ENCODE measurements around the gene MACO1. TPM values are rescaled to one million over a fixed set of nuclear protein-coding genes. Genes with fewer than 3 reads are reported as not detected.

Gene MACO1
- total RNA-seq, 1 donor from 2014 or later = 18.1 TPM

- intact Hi-C loops (cut with micrococcal nuclease) = loop anchor here (2.0 kb wide), 1 partner anchor 118 kb away; no protein-coding TSS in a partner anchor
These were observed 89.9 kb downstream of the MACO1 start for GRCh38 chr1:25520446-25521061.

GRCh38 chr1:25522031-25522655, 91.4 kb downstream of the MACO1 start:
- intact Hi-C loops (cut with micrococcal nuclease) = no loop called here

- intact Hi-C loops (cut with micrococcal nuclease) = no loop called here
These were observed 92.8 kb downstream of the MACO1 start for GRCh38 chr1:25523542-25523941.

GRCh38 chr1:25524568-25525360, 94.1 kb downstream of the MACO1 start:
- intact Hi-C loops (cut with micrococcal nuclease) = no loop called here

GRCh38 chr1:25525361-25525688, 94.6 kb downstream of the MACO1 start:
- intact Hi-C loops (cut with micrococcal nuclease) = no loop called here

- intact Hi-C loops (cut with micrococcal nuclease) = no loop called here
These were observed 96.1 kb downstream of the MACO1 start for GRCh38 chr1:25526753-25527152.

- intact Hi-C loops (cut with micrococcal nuclease) = no loop called here
These were observed 96.6 kb downstream of the MACO1 start for GRCh38 chr1:25527226-25527846.

GRCh38 chr1:25527946-25528595, 97.4 kb downstream of the MACO1 start:
- intact Hi-C loops (cut with micrococcal nuclease) = no loop called here

- intact Hi-C loops (cut with micrococcal nuclease) = no loop called here
These were observed 98.3 kb downstream of the MACO1 start for GRCh38 chr1:25528881-25529517.

- intact Hi-C loops (cut with micrococcal nuclease) = no loop called here
These were observed 99.0 kb downstream of the MACO1 start for GRCh38 chr1:25529518-25530185.

GRCh38 chr1:25530186-25531081, 99.7 kb downstream of the MACO1 start:
- intact Hi-C loops (cut with micrococcal nuclease) = no loop called here

- intact Hi-C loops (cut with micrococcal nuclease) = no loop called here
These were observed 100.4 kb downstream of the MACO1 start for GRCh38 chr1:25531082-25531461.

- intact Hi-C loops (cut with micrococcal nuclease) = no loop called here
These were observed 102.3 kb downstream of the MACO1 start for GRCh38 chr1:25532970-25533369.

- intact Hi-C loops (cut with micrococcal nuclease) = no loop called here
These were observed 103.2 kb downstream of the MACO1 start for GRCh38 chr1:25533775-25534409.

GRCh38 chr1:25534410-25534788, 103.7 kb downstream of the MACO1 start:
- intact Hi-C loops (cut with micrococcal nuclease) = no loop called here

GRCh38 chr1:25536124-25536523, 105.4 kb downstream of the MACO1 start:
- intact Hi-C loops (cut with micrococcal nuclease) = no loop called here

- intact Hi-C loops (cut with micrococcal nuclease) = no loop called here
These were observed 106.6 kb downstream of the MACO1 start for GRCh38 chr1:25537153-25537831.

GRCh38 chr1:25538191-25538767, 107.6 kb downstream of the MACO1 start:
- intact Hi-C loops (cut with micrococcal nuclease) = no loop called here
